CD4-positive, alpha-beta memory T cell (primary cell): ENCODE results near the gene EXOC3L1. TPM values are rescaled to one million over a fixed set of nuclear protein-coding genes. Genes with fewer than 3 reads are reported as not detected.

Experiments
- CTCF ChIA-PET: fragments of 350-600 bp; sonication (Branson Sonifier 250); formaldehyde crosslinking; loops from one replicate; lab custom pipeline; 2021; ENCODE audit warnings: inconsistent platforms; ENCODE audit not compliant: partially characterized antibody; lab: Charles Lee
- POLR2A ChIA-PET: fragments of 350-600 bp; sonication (Branson Sonifier 250); formaldehyde crosslinking; loops from one replicate; lab custom pipeline; 2021; ENCODE audit not compliant: partially characterized antibody; lab: Charles Lee
- DNase-seq, 5 donors: peaks; one replicate each; pipeline versions ENCODE4 v3.0.0 to v3.0.0-alpha.2; 2020 to 2022; ENCODE audit warnings: mixed read lengths in 1 of 5
- H3K27ac ChIP-seq: one replicate; pipeline ENCODE4 v1.7.0; 2013; ENCODE audit warnings: low read depth, low read length
- H3K27me3 ChIP-seq: 2 replicates; pipeline ENCODE4 v1.7.0; 2013; ENCODE audit warnings: mild to moderate bottlenecking, low read length, moderate library complexity; ENCODE audit not compliant: insufficient read depth
- H3K36me3 ChIP-seq: 2 replicates; pipeline ENCODE4 v1.7.0; 2013; ENCODE audit warnings: mild to moderate bottlenecking, low read length, moderate library complexity; ENCODE audit not compliant: insufficient read depth
- H3K4me1 ChIP-seq: 2 replicates; pipeline ENCODE4 v1.7.0; 2013; ENCODE audit warnings: mild to moderate bottlenecking, low read length, moderate library complexity; ENCODE audit not compliant: insufficient read depth
- H3K4me3 ChIP-seq, 2 donors: one replicate each; pipeline ENCODE4 v1.7.0; 2013; ENCODE audit warnings: low read length in 2 of 2, mild to moderate bottlenecking in 1 of 2
- H3K9me3 ChIP-seq, 2 donors: one replicate each; pipeline ENCODE4 v1.7.0; 2013; ENCODE audit warnings: low read length in 2 of 2, control low read depth in 1 of 2; ENCODE audit not compliant: control insufficient read depth in 1 of 2
- H3K27ac Mint-ChIP-seq, 7 donors: one replicate each; pipeline ENCODE4 v1.8.0; 2020 to 2021; ENCODE audit warnings: mixed read lengths in 7 of 7, mild to moderate bottlenecking in 6 of 7, inconsistent platforms in 3 of 7, moderate library complexity in 3 of 7
- H3K27me3 Mint-ChIP-seq, 2 donors: one replicate each; pipeline ENCODE4 v1.8.0; 2020 to 2021; ENCODE audit warnings: mixed read lengths in 2 of 2
- H3K36me3 Mint-ChIP-seq, 2 donors: one replicate each; pipeline ENCODE4 v1.8.0; 2020 to 2021; ENCODE audit warnings: mixed read lengths in 2 of 2, inconsistent platforms in 1 of 2, mild to moderate bottlenecking in 1 of 2
- H3K4me1 Mint-ChIP-seq, 4 donors: one replicate each; pipeline ENCODE4 v1.8.0; 2020 to 2021; ENCODE audit warnings: mixed read lengths in 4 of 4, mild to moderate bottlenecking in 1 of 4
- H3K4me3 Mint-ChIP-seq, 8 donors: one replicate each; pipeline ENCODE4 v1.8.0; 2020 to 2021; ENCODE audit warnings: mixed read lengths in 8 of 8, mild to moderate bottlenecking in 7 of 8, moderate library complexity in 6 of 8, inconsistent platforms in 3 of 8
- H3K9me3 Mint-ChIP-seq, 8 donors: one replicate each; pipeline ENCODE4 v1.8.0; 2020 to 2021; ENCODE audit warnings: mixed read lengths in 8 of 8, mild to moderate bottlenecking in 5 of 8, inconsistent platforms in 3 of 8, moderate library complexity in 1 of 8
- intact Hi-C: fragments of 100-400 bp; cut with micrococcal nuclease; formaldehyde crosslinking; loops from one replicate; pipeline ENCODE4 v1.15.1; 2023
- polyA plus RNA-seq, 2 donors: library from polyadenylated mRNA; unstranded; fragments of 300-500 nt; fragmentation: Illumina TruSeq; gene quantifications; one replicate each; pipeline ENCODE4 v1.2.3, GENCODE V29; 2021
- total RNA-seq, 2 experiments: library from RNA; stranded (reverse); gene quantifications; one replicate each; pipeline ENCODE4 v1.2.3, GENCODE V29; 2021

The EXOC3L1 gene
- total and polyA plus RNA-seq, 4 experiments from 2014 or later = 0.21 TPM; not detected in 3

GRCh38 chr16:67198238-67198734 lies 8.3 kb upstream of the EXOC3L1 start:
- Histone ChIP-seq H3K27me3 (no peaks in the 10 kb centered on the region), H3K4me1 (peaks cover 11% of the 10 kb centered on the region), H3K4me3 (no peak overlapping the region), H3K9me3 (no peaks in the 10 kb centered on the region), H3K27ac (no peak overlapping the region), H3K36me3 (peaks cover 65% of the 10 kb centered on the region)
- DNase-seq = peak in 1 of 5 donors; percentile 22
- Mint-ChIP-seq H3K27ac (peak overlapping the region in 4 of 7 donors; percentile 53 to 78 (median 73)), H3K9me3 (peaks cover 0 to 2% (median 0%) of the 10 kb centered on the region in 8 donors), H3K27me3 (no peaks in the 10 kb centered on the region), H3K4me1 (peaks cover 11 to 41% (median 28%) of the 10 kb centered on the region in 4 donors), H3K4me3 (no peak overlapping the region), H3K36me3 (peaks cover 22 to 68% of the 10 kb centered on the region in 2 donors)
- ChIA-PET POLR2A (interaction anchor here (1.0 to 3.5 kb wide), 2 partner anchors 29 to 43 kb away, joined by 4 to 11 read pairs; partner anchors contain the start of gene TMEM208), CTCF (interaction anchor here (0.8 to 1.8 kb wide), 8 partner anchors 11 to 199 kb away, joined by 3 to 8 read pairs (median 4); partner anchors contain the start of gene FHOD1)
- intact Hi-C loops = no loop called here

- peak overlapping the region in 3 of 7 donors; percentile 4 to 76 (median 36) for H3K27ac Mint-ChIP-seq
- ChIA-PET POLR2A (interaction anchor here (1.0 to 3.5 kb wide), 2 partner anchors 29 to 43 kb away, joined by 4 to 11 read pairs; partner anchors contain the start of gene TMEM208), CTCF (interaction anchor here (0.8 to 1.8 kb wide), 8 partner anchors 11 to 198 kb away, joined by 3 to 8 read pairs (median 4); partner anchors contain the start of gene FHOD1)
- no peaks in the 10 kb centered on the region for H3K27me3 Mint-ChIP-seq
- no peak overlapping the region for H3K4me3 Mint-ChIP-seq
- Histone ChIP-seq H3K4me1 (peaks cover 16% of the 10 kb centered on the region), H3K4me3 (no peak overlapping the region), H3K27me3 (no peaks in the 10 kb centered on the region), H3K27ac (no peak overlapping the region), H3K36me3 (peaks cover 65% of the 10 kb centered on the region), H3K9me3 (no peaks in the 10 kb centered on the region)
- H3K36me3 Mint-ChIP-seq = peaks cover 22 to 69% of the 10 kb centered on the region in 2 donors
- H3K4me1 Mint-ChIP-seq = peaks cover 15 to 47% (median 32%) of the 10 kb centered on the region in 4 donors
- intact Hi-C loops = no loop called here
- peaks cover 0 to 2% (median 0%) of the 10 kb centered on the region in 8 donors for H3K9me3 Mint-ChIP-seq
- DNase-seq = no peak
Observed at GRCh38 chr16:67197704-67198103, 7.8 kb upstream of the EXOC3L1 start.

GRCh38 chr16:67196881-67197280 lies 6.9 kb upstream of the EXOC3L1 start:
- Mint-ChIP-seq H3K4me3 (peak overlapping the region in 1 of 8 donors; percentile 73), H3K4me1 (peaks cover 17 to 52% (median 37%) of the 10 kb centered on the region in 4 donors), H3K9me3 (peaks cover 0 to 2% (median 0%) of the 10 kb centered on the region in 8 donors), H3K36me3 (peaks cover 22 to 70% of the 10 kb centered on the region in 2 donors), H3K27ac (peak overlapping the region in 3 of 7 donors; percentile 42 to 77 (median 71)), H3K27me3 (no peaks in the 10 kb centered on the region)
- no peak for DNase-seq
- H3K27me3 ChIP-seq = no peaks in the 10 kb centered on the region
- no peak overlapping the region for H3K27ac ChIP-seq
- intact Hi-C loops = no loop called here
- CTCF ChIA-PET = interaction anchor here (1.3 kb wide), 1 partner anchor 47 kb away, joined by 3 read pairs; no protein-coding TSS in a partner anchor
- no peak overlapping the region for H3K4me3 ChIP-seq
- POLR2A ChIA-PET = interaction anchor here (1.4 to 3.5 kb wide), 2 partner anchors 30 to 48 kb away, joined by 6 to 11 read pairs; partner anchors contain the start of gene TMEM208
- peaks cover 60% of the 10 kb centered on the region for H3K36me3 ChIP-seq
- peaks cover 20% of the 10 kb centered on the region for H3K4me1 ChIP-seq
- H3K9me3 ChIP-seq = no peaks in the 10 kb centered on the region

- POLR2A ChIA-PET = interaction anchor here (1.1 to 1.4 kb wide), 2 partner anchors 36 to 49 kb away, joined by 4 to 6 read pairs; no protein-coding TSS in a partner anchor
- Mint-ChIP-seq H3K4me1 (peaks cover 24 to 59% (median 44%) of the 10 kb centered on the region in 4 donors), H3K27me3 (no peaks in the 10 kb centered on the region), H3K27ac (peak overlapping the region in 2 of 7 donors; percentile 35 to 71), H3K4me3 (peak overlapping the region in 1 of 8 donors; percentile 10), H3K9me3 (peaks cover 0 to 2% (median 0%) of the 10 kb centered on the region in 8 donors), H3K36me3 (peaks cover 22 to 68% of the 10 kb centered on the region in 2 donors)
- H3K36me3 ChIP-seq = peaks cover 54% of the 10 kb centered on the region
- CTCF ChIA-PET = no interaction called here
- no peaks in the 10 kb centered on the region for H3K9me3 ChIP-seq
- intact Hi-C loops = no loop called here
- H3K27me3 ChIP-seq = no peaks in the 10 kb centered on the region
- no peak overlapping the region for H3K27ac ChIP-seq
- peak in 1 of 5 donors; percentile 4 for DNase-seq
- no peak overlapping the region for H3K4me3 ChIP-seq
- H3K4me1 ChIP-seq = peaks cover 30% of the 10 kb centered on the region
Observed at GRCh38 chr16:67195676-67196075, 5.7 kb upstream of the EXOC3L1 start.

GRCh38 chr16:67194260-67194659 lies 4.3 kb upstream of the EXOC3L1 start:
- Histone ChIP-seq H3K27me3 (no peaks in the 10 kb centered on the region), H3K9me3 (no peaks in the 10 kb centered on the region), H3K27ac (peak overlapping the region; percentile 80), H3K4me1 (peaks cover 30% of the 10 kb centered on the region), H3K4me3 (no peak overlapping the region), H3K36me3 (peaks cover 49% of the 10 kb centered on the region)
- POLR2A ChIA-PET = interaction anchor here (0.8 to 2.4 kb wide), 6 partner anchors 29 to 261 kb away, joined by 3 to 9 read pairs (median 6); partner anchors contain the start of genes HSF4 and TMEM208
- Mint-ChIP-seq H3K4me1 (peaks cover 24 to 59% (median 44%) of the 10 kb centered on the region in 4 donors), H3K36me3 (peaks cover 22 to 58% of the 10 kb centered on the region in 2 donors), H3K4me3 (peak overlapping the region in 7 of 8 donors; percentile 86 to 96 (median 89)), H3K9me3 (peaks cover 0 to 2% (median 0%) of the 10 kb centered on the region in 8 donors), H3K27me3 (no peaks in the 10 kb centered on the region), H3K27ac (peak overlapping the region in 6 of 7 donors; percentile 74 to 94 (median 85))
- DNase-seq = peak in 1 of 5 donors; percentile 32
- intact Hi-C loops = no loop called here
- CTCF ChIA-PET = interaction anchor here (1.0 to 1.4 kb wide), 3 partner anchors 9 to 216 kb away, joined by 3 to 5 read pairs (median 4); no protein-coding TSS in a partner anchor

GRCh38 chr16:67193536-67193935 lies 3.6 kb upstream of the EXOC3L1 start:
- peaks cover 22 to 58% of the 10 kb centered on the region in 2 donors for H3K36me3 Mint-ChIP-seq
- H3K27me3 Mint-ChIP-seq = no peaks in the 10 kb centered on the region
- ChIA-PET CTCF (interaction anchor here (0.8 to 1.7 kb wide), 4 partner anchors 8 to 38 kb away, joined by 3 to 5 read pairs (median 4); partner anchors contain the start of gene NOL3), POLR2A (interaction anchor here (1.1 to 2.4 kb wide), 11 partner anchors 9 to 260 kb away, joined by 3 to 15 read pairs (median 6); partner anchors contain the start of genes HSF4 and TMEM208)
- Histone ChIP-seq H3K27ac (peak overlapping the region; percentile 80), H3K4me1 (peaks cover 30% of the 10 kb centered on the region), H3K9me3 (no peaks in the 10 kb centered on the region), H3K27me3 (no peaks in the 10 kb centered on the region), H3K4me3 (no peak overlapping the region), H3K36me3 (peaks cover 47% of the 10 kb centered on the region)
- intact Hi-C loops = loop anchor here (2.0 kb wide), 2 partner anchors 33 to 53 kb away; partner anchors contain the start of genes FHOD1 and TMEM208
- peaks cover 24 to 59% (median 44%) of the 10 kb centered on the region in 4 donors for H3K4me1 Mint-ChIP-seq
- peak overlapping the region; percentile 74 to 94 (median 86) for H3K27ac Mint-ChIP-seq
- H3K9me3 Mint-ChIP-seq = peaks cover 0 to 2% (median 0%) of the 10 kb centered on the region in 8 donors
- peak overlapping the region; percentile 86 to 96 (median 90) for H3K4me3 Mint-ChIP-seq
- no peak for DNase-seq
